GM18507 (cell line): ENCODE results near the gene MARF1.
"Not testable (repeated sequence)": the region's sequence is repeated elsewhere in the genome, so short reads cannot be mapped to it uniquely, and the experiment has no call there.

ENCODE experiments used
- DNase-seq: peaks from one replicate; pipeline ENCODE4 v3.0.0; 2011; ENCODE audit warnings: low read depth; ENCODE audit not compliant: insufficient read length; ENCODE audit errors: extremely low spot score
- FAIRE-seq: peaks from 2 replicates; lab custom pipeline; 2011; peaks lifted over from hg19 to GRCh38; lab: Jason Lieb, UNC

The MARF1 gene

GRCh38 chr16:15547072-15547767, 95.7 kb downstream of the MARF1 start:
- not testable (repeated sequence) for FAIRE-seq, DNase-seq

- FAIRE-seq (no peak), DNase-seq (no peak)
Measured at GRCh38 chr16:15545544-15545943, 97.4 kb downstream of the MARF1 start.

GRCh38 chr16:15544405-15544804, 98.5 kb downstream of the MARF1 start:
- FAIRE-seq (no peak), DNase-seq (no peak)
